Measurements from ENCODE around the gene OPRL1.
A peak's percentile ranks its signal among the peaks of the same experiment; 100 is the strongest.
"Not testable (repeated sequence)": the region's sequence is repeated elsewhere in the genome, so short reads cannot be mapped to it uniquely, and the experiment has no call there.

The OPRL1 gene

GRCh38 chr20:64117432-64117777 lies 37.5 kb downstream of the OPRL1 start:
- not testable (repeated sequence) for DNase-seq (ENCODE audit: low read depth)

GRCh38 chr20:64119301-64119680 lies 39.4 kb downstream of the OPRL1 start:
- no peak for DNase-seq (ENCODE audit: low read depth)

GRCh38 chr20:64119681-64120341 lies 39.9 kb downstream of the OPRL1 start:
- DNase-seq (ENCODE audit: low read depth): peak; percentile 6

GRCh38 chr20:64121586-64121985 lies 41.7 kb downstream of the OPRL1 start:
- no peak for DNase-seq (ENCODE audit: low read depth)

GRCh38 chr20:64122927-64123326 lies 43.0 kb downstream of the OPRL1 start:
- not testable (repeated sequence) for DNase-seq (ENCODE audit: low read depth)

GRCh38 chr20:64123517-64123916 lies 43.6 kb downstream of the OPRL1 start:
- not testable (repeated sequence) for DNase-seq (ENCODE audit: low read depth)

- DNase-seq (ENCODE audit: low read depth): no peak
These were observed 49.4 kb downstream of the OPRL1 start for GRCh38 chr20:64129146-64129782.

GRCh38 chr20:64130271-64130670 lies 50.4 kb downstream of the OPRL1 start:
- DNase-seq (ENCODE audit: low read depth): no peak

- DNase-seq (ENCODE audit: low read depth): no peak
These were observed 51.0 kb downstream of the OPRL1 start for GRCh38 chr20:64130876-64131275.

- DNase-seq (ENCODE audit: low read depth): no peak
These were observed 51.5 kb downstream of the OPRL1 start for GRCh38 chr20:64131406-64131805.

GRCh38 chr20:64133951-64134407 lies 54.1 kb downstream of the OPRL1 start:
- no peak for DNase-seq (ENCODE audit: low read depth)

- not testable (repeated sequence) for DNase-seq (ENCODE audit: low read depth)
These were observed 54.9 kb downstream of the OPRL1 start for GRCh38 chr20:64134744-64135143.

GRCh38 chr20:64136004-64136710 lies 56.3 kb downstream of the OPRL1 start:
- no peak for DNase-seq (ENCODE audit: low read depth)

- no peak for DNase-seq (ENCODE audit: low read depth)
These were observed 57.7 kb downstream of the OPRL1 start for GRCh38 chr20:64137598-64138031.

GRCh38 chr20:64138276-64138815 lies 58.5 kb downstream of the OPRL1 start:
- DNase-seq (ENCODE audit: low read depth): no peak

GRCh38 chr20:64139199-64140060 lies 59.5 kb downstream of the OPRL1 start:
- DNase-seq (ENCODE audit: low read depth): no peak

- DNase-seq (ENCODE audit: low read depth): no peak
These were observed 60.4 kb downstream of the OPRL1 start for GRCh38 chr20:64140061-64140931.

- DNase-seq (ENCODE audit: low read depth): no peak
These were observed 61.1 kb downstream of the OPRL1 start for GRCh38 chr20:64140956-64141355.

GRCh38 chr20:64142590-64142989 lies 62.7 kb downstream of the OPRL1 start:
- DNase-seq (ENCODE audit: low read depth): no peak

GRCh38 chr20:64143018-64143801 lies 63.3 kb downstream of the OPRL1 start:
- no peak for DNase-seq (ENCODE audit: low read depth)
